Natural killer cell treated with Interleukin-12 subunit alpha and Interleukin-12 subunit beta and Interleukin-15 and Interleukin-18, amount 100 ng/mL, for 72 hours (primary cell): Measurements from ENCODE around the gene TAP1. TPM values are rescaled to one million over a fixed set of nuclear protein-coding genes. Genes with fewer than 3 reads are reported as not detected.

Source experiments
- ATAC-seq, 2 donors: fragments of 150-1000 bp; cut with Tn5 transposase in 1 of 2; sonication (Bioruptor Pico), chemical (Tn5 transposase) in 1 of 2; 2 replicates each; pipeline ENCODE4 v1.10.0; 2021
- DNase-seq: peaks from one replicate; pipeline ENCODE4 v3.0.0; 2022; ENCODE audit warnings: low spot score
- H3K27ac Mint-ChIP-seq, 2 donors: 1 replicate in 1 of 2; 2 replicates in 1 of 2; pipeline ENCODE4 v1.8.0; 2022; ENCODE audit warnings: mixed read lengths in 2 of 2, mild to moderate bottlenecking in 1 of 2, moderate library complexity in 1 of 2
- H3K27me3 Mint-ChIP-seq, 2 donors: 1 replicate in 1 of 2; 2 replicates in 1 of 2; pipeline ENCODE4 v1.8.0; 2022; ENCODE audit warnings: mixed read lengths in 2 of 2
- H3K36me3 Mint-ChIP-seq: one replicate; pipeline ENCODE4 v1.8.0; 2022; ENCODE audit warnings: mixed read lengths
- H3K4me1 Mint-ChIP-seq, 2 donors: 1 replicate in 1 of 2; 2 replicates in 1 of 2; pipeline ENCODE4 v1.8.0; 2022; ENCODE audit warnings: low read depth in 2 of 2, mixed read lengths in 2 of 2, mild to moderate bottlenecking in 1 of 2
- H3K4me3 Mint-ChIP-seq: one replicate; pipeline ENCODE4 v1.8.0; 2022; ENCODE audit warnings: mixed read lengths
- H3K9me3 Mint-ChIP-seq: 2 replicates; pipeline ENCODE4 v1.8.0; 2022; ENCODE audit warnings: mixed read lengths
- total RNA-seq, 2 donors: library from RNA; stranded (reverse); gene quantifications; one replicate each; pipeline ENCODE4 v1.2.3, GENCODE V29; 2022

TAP1 gene
- total RNA-seq, 2 donors from 2014 or later = 512 to 588 TPM

DNA sequence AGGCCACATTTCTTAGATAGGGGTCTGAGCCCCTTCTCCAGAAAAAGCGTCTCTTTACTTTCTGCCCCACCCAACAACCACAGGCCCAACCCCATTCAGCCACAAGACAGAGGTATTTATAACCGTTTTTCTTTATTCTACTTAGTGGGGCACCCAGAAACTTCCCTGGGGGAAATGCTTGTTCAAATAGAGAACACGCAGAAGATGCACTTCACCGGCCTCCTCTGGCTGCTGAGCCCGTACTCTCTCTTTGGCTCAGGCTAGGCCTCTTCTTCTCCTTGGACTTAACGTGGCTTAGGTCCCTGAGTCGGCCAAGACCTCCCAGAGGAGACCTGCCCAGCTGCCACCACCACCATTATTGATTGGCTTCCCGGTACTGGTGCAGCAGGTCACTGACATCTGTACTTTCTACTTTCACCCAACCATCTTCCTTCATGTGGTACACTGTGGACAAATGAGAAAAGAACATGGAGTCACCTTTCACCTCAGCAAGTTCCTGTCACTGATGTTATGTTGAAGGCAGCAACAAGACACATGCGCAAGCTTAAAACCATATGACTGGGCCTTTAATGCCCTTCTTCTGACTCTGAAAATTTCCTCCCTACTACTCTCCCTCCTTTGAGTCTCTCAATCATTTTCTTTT is 12.8 kb downstream of the TAP1 start:
- Mint-ChIP-seq H3K4me1 (peaks cover 68 to 69% of the 10 kb centered on the region in 2 donors), H3K27ac (peak overlapping the region; percentile 98 to 100), H3K36me3 (peaks cover 63% of the 10 kb centered on the region), H3K27me3 (no peaks in the 10 kb centered on the region), H3K9me3 (no peaks in the 10 kb centered on the region), H3K4me3 (peak overlapping the region; percentile 95)
- no peak for DNase-seq
- ATAC-seq = no peak

DNA sequence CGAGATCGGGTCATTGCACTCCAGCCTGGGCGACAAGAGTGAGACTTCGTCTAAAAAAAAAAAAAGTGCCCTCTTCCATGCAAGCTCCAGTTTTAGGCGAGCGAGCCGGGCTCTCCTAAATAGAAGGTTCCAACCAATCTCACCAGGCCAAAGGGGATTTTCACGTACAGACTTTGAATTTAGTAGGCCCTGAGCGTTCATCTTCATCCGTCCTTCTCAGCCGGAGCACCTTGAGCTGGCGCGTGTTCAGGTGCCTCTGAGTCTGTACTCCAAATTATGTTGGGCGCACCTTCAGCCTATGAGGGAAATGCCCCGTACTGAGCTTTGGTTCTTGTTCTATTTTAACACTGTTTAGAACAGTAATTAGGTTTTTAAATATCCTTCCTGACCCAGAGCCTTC is 14.1 kb downstream of the TAP1 start:
- H3K4me3 Mint-ChIP-seq = peak overlapping the region; percentile 89
- H3K27ac Mint-ChIP-seq = peak overlapping the region; percentile 98 to 100
- no peak for ATAC-seq
- peaks cover 62% of the 10 kb centered on the region for H3K36me3 Mint-ChIP-seq
- DNase-seq = no peak
- H3K9me3 Mint-ChIP-seq = no peaks in the 10 kb centered on the region
- peaks cover 68 to 69% of the 10 kb centered on the region in 2 donors for H3K4me1 Mint-ChIP-seq
- no peaks in the 10 kb centered on the region for H3K27me3 Mint-ChIP-seq

DNA sequence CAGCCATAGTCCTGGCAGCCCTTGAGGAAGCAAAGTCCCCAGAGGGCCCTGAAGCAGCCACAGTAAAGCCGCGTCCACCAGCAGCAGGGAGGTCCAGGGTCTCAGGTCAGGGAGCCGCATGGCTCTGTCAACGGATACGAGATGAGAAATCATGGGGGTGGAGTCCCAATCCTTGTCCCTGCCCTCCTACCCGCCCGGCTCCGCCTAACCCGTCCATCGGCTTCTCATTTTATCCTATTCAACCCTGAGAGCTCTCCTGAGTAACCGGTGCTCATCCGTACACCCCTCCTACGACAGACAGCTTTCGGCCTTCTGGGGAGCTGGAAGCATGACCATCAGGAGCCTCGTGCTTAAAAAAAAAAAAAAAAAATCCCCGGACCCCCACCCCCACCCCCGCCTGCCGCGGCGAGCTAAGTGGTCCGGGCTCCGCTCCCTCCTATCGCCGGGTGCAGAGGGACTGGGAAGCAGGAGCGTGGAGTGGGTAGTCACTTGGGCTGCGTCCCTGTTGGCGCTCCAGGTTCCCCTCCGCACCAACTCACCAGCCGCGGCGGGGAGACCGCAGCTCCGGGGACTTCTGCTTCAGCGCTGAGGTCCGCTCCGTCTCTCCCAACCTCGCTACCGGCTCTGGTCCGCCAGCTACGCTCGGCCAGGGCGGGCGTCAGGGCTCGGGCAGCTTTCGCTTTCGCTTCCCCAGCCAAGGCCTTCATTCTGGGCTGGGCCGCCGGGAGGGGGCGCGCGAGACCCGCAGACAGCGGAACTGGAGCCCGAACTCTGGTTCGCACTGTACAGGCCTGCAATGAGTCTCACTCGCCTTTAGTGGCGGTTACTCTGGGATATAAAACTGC is 15.2 kb downstream of the TAP1 start, which contains the start of gene TAP2:
TAP2 (minus strand) TSS at position 626 of the 845 bp plus-strand sequence; CDS start at position 120, 506 bp downstream.
- Mint-ChIP-seq H3K9me3 (no peaks in the 10 kb centered on the region), H3K4me1 (peaks cover 76 to 79% of the 10 kb centered on the region in 2 donors), H3K27ac (peak within 1 kb of the TSS; percentile 98 to 100), H3K4me3 (peak within 1 kb of the TSS; percentile 89), H3K36me3 (peaks cover 69% of the 10 kb centered on the region), H3K27me3 (no peaks in the 10 kb centered on the region)
- DNase-seq (peak; percentile 95), ATAC-seq (peak; percentile 92 to 95)

DNA sequence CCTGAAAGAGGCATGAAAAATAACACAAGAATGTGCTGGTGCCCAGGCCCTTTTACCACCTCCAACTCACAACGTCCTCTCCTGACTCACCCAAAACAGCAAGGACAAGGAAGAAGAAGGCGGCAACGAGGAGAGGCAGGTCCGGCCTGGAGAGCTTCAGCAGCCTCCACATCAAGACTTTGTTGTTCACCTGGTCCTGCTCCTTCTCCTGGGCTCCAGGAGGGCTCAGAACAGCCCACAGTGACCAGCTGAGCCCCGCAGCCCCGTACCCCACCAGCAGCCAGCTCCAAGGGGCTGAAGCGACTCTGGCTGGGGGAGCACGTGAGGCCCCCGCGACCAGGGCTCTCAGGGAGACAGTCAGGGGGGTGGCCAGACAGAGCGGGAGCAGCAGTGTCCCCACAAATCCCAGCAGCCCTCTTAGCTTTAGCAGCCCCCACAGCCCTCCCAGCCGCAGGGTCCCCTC is 15.8 kb downstream of the TAP1 start:
- H3K27me3 Mint-ChIP-seq = no peaks in the 10 kb centered on the region
- ATAC-seq (no peak), DNase-seq (no peak)
- H3K9me3 Mint-ChIP-seq = no peaks in the 10 kb centered on the region
- peak overlapping the region; percentile 98 to 100 for H3K27ac Mint-ChIP-seq
- peaks cover 69% of the 10 kb centered on the region for H3K36me3 Mint-ChIP-seq
- peak overlapping the region; percentile 89 for H3K4me3 Mint-ChIP-seq
- H3K4me1 Mint-ChIP-seq = peaks cover 77 to 80% of the 10 kb centered on the region in 2 donors

DNA sequence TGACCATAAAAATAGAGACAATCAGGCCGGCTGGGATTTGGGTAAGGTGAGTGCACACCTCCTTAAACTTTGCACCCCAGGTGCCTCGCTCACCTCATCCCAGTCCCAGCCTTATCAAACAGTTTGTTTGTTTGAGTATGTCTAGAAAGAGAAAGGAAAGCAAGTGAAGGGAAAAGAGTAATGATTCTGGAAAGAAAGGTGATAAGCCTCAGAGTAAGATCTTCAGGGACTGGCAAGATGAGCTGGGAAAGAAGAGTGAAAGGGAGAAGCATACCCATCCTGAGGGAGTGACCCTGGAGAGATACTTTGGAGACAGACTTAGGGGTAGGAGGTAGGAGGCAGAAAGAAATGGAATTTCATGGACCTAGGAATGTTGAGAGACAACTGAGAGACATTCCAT is 16.6 kb downstream of the TAP1 start:
- H3K9me3 Mint-ChIP-seq = no peaks in the 10 kb centered on the region
- H3K27me3 Mint-ChIP-seq = no peaks in the 10 kb centered on the region
- H3K36me3 Mint-ChIP-seq = peaks cover 64% of the 10 kb centered on the region
- no peak for DNase-seq
- ATAC-seq = no peak
- peak overlapping the region; percentile 98 to 100 for H3K27ac Mint-ChIP-seq
- peak overlapping the region; percentile 89 for H3K4me3 Mint-ChIP-seq
- H3K4me1 Mint-ChIP-seq = peaks cover 72 to 78% of the 10 kb centered on the region in 2 donors

DNA sequence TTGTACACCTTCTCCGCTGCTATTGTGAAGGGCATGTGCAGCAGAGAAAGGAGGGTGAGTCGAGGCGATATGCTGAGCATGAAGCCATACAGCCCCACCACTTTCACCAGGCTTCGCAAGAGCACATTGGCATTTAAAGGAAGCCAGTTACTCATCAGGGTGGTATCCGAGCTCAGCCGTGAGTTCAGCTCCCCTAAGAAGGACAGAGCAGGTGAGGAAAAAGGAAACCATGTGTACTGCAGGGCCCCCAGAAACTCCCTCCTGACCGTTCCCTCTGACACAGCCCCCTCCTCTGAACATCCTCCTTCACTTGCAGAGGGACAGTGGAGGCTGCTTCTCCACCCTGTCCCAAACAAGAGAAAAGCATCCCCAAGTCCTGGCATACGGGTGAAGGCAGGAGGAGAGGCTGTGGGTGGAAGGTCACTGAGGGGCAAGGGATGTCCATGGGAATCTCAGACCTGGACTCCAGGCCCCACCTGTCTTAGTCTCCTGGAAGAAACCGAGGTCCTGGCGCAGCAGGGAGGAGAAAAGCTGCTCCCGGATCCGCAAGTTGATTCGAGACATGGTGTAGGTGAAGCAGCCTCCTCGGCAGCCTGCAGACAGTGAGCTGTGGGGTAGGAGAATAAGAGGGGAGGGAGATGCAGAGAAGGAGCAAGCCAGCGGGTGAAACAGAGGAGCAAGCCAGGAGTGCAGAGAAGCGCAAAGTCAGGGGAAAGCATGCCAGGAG is 18.2 kb downstream of the TAP1 start:
- DNase-seq (no peak), ATAC-seq (no peak)
- Mint-ChIP-seq H3K4me1 (peaks cover 62 to 78% of the 10 kb centered on the region in 2 donors), H3K9me3 (no peaks in the 10 kb centered on the region), H3K27me3 (no peaks in the 10 kb centered on the region), H3K36me3 (peaks cover 67% of the 10 kb centered on the region), H3K4me3 (peak overlapping the region; percentile 89), H3K27ac (peak overlapping the region; percentile 98 to 100)

DNA sequence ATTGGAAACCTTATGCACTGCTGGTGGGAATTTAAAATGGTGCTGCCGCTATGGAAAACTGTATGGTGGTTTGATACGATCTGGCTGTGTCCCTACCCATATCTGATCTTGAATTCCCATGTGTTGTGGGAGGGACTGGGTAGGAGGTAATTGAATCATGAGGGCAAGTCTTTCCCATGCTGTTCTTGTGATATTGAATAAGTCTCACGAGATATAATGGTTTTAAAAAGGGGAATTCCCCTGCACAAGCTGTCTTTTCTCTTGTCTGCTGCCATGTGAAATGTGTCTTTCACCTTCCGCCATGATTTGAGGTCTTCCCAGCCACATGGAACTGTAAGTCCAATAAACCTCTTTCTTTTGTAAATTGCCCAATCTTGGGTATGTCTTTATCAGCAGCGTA is 19.8 kb downstream of the TAP1 start:
- no peaks in the 10 kb centered on the region for H3K9me3 Mint-ChIP-seq
- no peaks in the 10 kb centered on the region for H3K27me3 Mint-ChIP-seq
- no peak for ATAC-seq
- H3K4me1 Mint-ChIP-seq = peaks cover 61 to 75% of the 10 kb centered on the region in 2 donors
- H3K4me3 Mint-ChIP-seq = peak overlapping the region; percentile 42
- no peak for DNase-seq
- peaks cover 68% of the 10 kb centered on the region for H3K36me3 Mint-ChIP-seq
- peak overlapping the region; percentile 34 to 38 for H3K27ac Mint-ChIP-seq

DNA sequence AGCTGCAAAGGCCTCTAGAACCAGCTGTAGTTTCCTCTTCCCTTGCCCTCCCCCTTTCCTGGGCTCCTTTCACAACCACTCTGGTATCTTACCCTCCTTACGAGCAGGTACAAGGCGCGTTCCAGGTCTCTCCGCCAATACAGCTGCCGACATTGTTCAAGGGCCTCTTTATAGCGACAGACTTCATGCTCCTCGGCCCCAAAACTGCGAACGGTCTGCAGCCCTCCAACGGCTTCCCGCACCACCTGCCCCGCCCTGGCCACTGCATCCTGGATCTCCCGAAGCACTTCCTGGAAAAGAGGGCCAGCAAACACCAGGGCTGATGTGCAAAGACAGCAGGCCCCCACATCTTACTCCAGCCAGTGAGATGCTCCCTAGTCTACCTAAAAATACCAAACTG is 21.0 kb downstream of the TAP1 start:
- DNase-seq = no peak
- Mint-ChIP-seq H3K4me1 (peaks cover 59 to 76% of the 10 kb centered on the region in 2 donors), H3K4me3 (no peak overlapping the region), H3K9me3 (no peaks in the 10 kb centered on the region), H3K36me3 (peaks cover 72% of the 10 kb centered on the region), H3K27me3 (no peaks in the 10 kb centered on the region), H3K27ac (peak overlapping the region in 1 of 2 donors; percentile 34)
- no peak for ATAC-seq

DNA sequence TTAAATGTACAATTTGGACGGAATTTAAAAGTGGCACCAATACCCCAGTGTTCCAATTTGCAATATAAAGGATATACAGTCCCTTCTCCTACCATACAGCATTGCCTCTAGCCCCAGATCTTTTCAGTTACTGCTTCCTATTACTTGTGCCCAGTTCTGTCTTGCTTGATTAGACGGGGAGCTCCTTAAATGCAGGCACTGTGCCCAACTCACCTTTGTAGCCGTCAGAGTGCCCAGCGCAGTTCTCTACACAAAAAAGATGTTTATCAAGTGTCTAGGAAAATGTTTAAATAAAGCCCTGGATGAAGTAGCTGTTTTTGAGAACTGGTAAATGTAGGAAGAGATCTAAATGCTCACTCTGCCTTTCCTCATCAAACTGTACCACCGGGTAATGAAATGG is 22.6 kb downstream of the TAP1 start:
- Mint-ChIP-seq H3K27ac (peak overlapping the region; percentile 2 to 43), H3K9me3 (no peaks in the 10 kb centered on the region), H3K4me3 (no peak overlapping the region), H3K27me3 (no peaks in the 10 kb centered on the region), H3K36me3 (peaks cover 60% of the 10 kb centered on the region), H3K4me1 (peaks cover 49 to 64% of the 10 kb centered on the region in 2 donors)
- ATAC-seq (no peak), DNase-seq (no peak)

DNA sequence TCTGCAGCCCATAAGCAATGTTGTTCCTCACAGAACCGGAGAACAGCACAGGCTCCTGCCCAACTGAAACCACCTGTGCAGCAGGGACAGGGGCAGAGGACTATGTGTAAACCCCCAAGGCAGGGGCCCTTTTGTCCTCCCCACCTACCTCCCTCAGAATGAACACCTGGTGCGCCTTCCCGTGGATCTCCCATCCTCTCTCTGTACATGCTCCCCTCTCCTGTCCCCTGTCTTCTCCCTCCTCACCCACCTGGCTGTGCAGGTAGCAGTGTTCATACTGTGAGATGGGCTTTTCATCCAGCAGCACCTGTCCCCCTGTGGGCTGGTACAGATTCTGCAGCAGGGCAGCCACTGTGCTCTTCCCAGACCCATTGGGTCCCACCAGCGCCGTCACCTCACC is 23.5 kb downstream of the TAP1 start:
- Mint-ChIP-seq H3K27me3 (no peaks in the 10 kb centered on the region), H3K9me3 (no peaks in the 10 kb centered on the region), H3K4me1 (peaks cover 40 to 55% of the 10 kb centered on the region in 2 donors), H3K36me3 (peaks cover 53% of the 10 kb centered on the region), H3K4me3 (no peak overlapping the region), H3K27ac (no peak overlapping the region)
- DNase-seq (no peak), ATAC-seq (no peak)

DNA sequence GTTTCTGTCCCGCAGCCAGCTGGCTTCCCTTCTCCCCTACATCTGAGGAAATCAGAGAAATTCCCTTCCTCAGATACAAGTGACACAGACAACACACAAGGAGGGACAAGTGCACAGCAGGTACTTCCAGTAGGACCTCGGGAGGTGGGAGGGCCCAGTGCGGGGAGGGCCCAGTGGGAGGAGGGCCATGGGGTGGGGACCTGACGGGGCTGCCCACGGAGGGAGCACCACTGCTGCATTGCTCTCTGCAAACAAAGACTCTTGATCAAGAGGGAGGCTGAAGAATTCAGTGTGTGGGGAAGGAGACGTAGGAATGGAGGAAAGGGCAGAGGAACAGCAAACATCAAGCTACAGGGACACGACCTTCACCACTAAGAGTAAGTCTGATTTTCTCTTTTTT is 24.0 kb downstream of the TAP1 start:
- H3K27ac Mint-ChIP-seq = no peak overlapping the region
- peaks cover 35 to 49% of the 10 kb centered on the region in 2 donors for H3K4me1 Mint-ChIP-seq
- no peak overlapping the region for H3K4me3 Mint-ChIP-seq
- no peaks in the 10 kb centered on the region for H3K9me3 Mint-ChIP-seq
- ATAC-seq (no peak), DNase-seq (no peak)
- H3K36me3 Mint-ChIP-seq = peaks cover 48% of the 10 kb centered on the region
- H3K27me3 Mint-ChIP-seq = no peaks in the 10 kb centered on the region

DNA sequence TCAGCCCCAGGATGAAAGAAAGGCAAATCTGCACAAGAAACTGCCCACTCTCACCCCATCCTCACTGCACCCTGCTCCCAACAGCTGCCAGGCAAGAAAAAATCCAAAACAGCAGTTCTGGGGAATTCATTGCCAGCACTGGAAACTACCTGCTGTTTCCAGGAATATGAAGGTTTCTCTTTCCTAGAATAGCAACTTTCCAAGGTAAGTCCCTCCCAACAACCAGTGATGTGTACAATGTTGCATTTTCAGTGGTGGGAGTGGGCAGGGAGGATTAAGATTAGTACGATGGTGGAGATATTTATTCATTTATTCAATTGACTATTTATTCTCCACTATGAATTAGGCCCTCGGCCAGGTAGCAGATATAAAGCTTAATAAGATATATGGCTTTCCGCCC is 26.5 kb downstream of the TAP1 start:
- DNase-seq = no peak

DNA sequence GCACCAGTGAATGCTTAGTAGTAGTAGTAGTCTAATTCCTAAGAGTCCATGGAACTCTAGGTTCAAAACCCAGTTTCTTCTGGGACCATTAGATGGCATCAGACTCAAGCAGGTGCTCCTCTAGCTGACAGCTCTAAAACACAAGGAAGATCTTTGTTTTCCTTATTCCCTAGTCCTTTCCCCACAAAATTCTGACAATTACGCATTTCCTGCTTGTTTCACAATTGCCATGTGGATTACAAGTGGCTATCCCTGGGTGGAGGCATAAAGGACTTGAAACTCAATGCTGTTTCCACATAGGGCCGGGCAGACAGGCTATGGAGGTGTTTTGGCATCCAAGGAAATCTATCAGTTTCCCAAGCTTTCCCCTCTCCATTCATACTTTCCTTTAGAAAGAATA is 27.5 kb downstream of the TAP1 start:
- Mint-ChIP-seq H3K9me3 (no peaks in the 10 kb centered on the region), H3K27me3 (no peaks in the 10 kb centered on the region), H3K4me1 (peaks cover 10 to 16% of the 10 kb centered on the region in 2 donors), H3K27ac (peak overlapping the region in 1 of 2 donors; percentile 7), H3K4me3 (no peak overlapping the region), H3K36me3 (peaks cover 19% of the 10 kb centered on the region)
- no peak for ATAC-seq
- DNase-seq = no peak

More for the DNA sequence above, 26.5 kb downstream of the TAP1 start:
- Mint-ChIP-seq H3K27ac (peak overlapping the region in 1 of 2 donors; percentile 7), H3K4me3 (no peak overlapping the region), H3K27me3 (no peaks in the 10 kb centered on the region), H3K36me3 (peaks cover 29% of the 10 kb centered on the region), H3K9me3 (no peaks in the 10 kb centered on the region), H3K4me1 (peaks cover 15 to 27% of the 10 kb centered on the region in 2 donors)
- no peak for ATAC-seq
